PC-3 (cell line): ENCODE measurements around the gene FXR2.

Experiments
- EZH2phosphoT487 ChIP-seq: fragments of 300-600 bp; sonication (generic); IDR thresholded peaks from 2 replicates; pipeline ENCODE4 v1.6.1; 2018; ENCODE audit warnings: mild to moderate bottlenecking, antibody characterized with exemption, low read length, borderline replicate concordance
- TF ChIP-seq, protein P1 (sequence below): fragments of 300-600 bp; sonication (generic); conservative IDR thresholded peaks from 2 replicates; pipeline ENCODE4 v1.5.1; 2017; ENCODE audit warnings: antibody characterized with exemption, low read depth, mild to moderate bottlenecking, low read length

DNA sequence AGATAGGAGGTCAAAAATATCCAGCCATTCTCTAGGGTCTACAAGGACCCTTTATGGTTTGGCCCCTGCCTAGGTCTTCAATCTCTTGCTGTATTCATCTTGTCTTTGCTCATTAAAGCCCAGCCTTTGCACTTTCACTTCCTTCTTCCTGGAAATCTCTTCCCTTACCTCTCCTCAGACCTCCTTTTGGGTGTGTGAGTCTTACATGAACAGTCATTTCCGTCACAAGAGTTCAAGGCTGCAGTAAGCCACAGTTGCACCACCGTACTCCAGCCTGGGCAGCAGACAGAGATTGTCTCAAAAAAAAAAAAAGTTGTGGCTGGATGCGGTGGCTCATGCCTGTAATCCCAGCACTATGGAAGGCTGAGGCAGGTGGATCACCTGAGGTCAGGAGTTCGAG, 30.1 kb upstream of the FXR2 start:
- TF ChIP-seq, protein P1, sequence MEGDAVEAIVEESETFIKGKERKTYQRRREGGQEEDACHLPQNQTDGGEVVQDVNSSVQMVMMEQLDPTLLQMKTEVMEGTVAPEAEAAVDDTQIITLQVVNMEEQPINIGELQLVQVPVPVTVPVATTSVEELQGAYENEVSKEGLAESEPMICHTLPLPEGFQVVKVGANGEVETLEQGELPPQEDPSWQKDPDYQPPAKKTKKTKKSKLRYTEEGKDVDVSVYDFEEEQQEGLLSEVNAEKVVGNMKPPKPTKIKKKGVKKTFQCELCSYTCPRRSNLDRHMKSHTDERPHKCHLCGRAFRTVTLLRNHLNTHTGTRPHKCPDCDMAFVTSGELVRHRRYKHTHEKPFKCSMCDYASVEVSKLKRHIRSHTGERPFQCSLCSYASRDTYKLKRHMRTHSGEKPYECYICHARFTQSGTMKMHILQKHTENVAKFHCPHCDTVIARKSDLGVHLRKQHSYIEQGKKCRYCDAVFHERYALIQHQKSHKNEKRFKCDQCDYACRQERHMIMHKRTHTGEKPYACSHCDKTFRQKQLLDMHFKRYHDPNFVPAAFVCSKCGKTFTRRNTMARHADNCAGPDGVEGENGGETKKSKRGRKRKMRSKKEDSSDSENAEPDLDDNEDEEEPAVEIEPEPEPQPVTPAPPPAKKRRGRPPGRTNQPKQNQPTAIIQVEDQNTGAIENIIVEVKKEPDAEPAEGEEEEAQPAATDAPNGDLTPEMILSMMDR: no peak
- TF ChIP-seq EZH2phosphoT487: no peak
